Measurements from ENCODE around the gene CHST11.

Gene CHST11

GRCh38 chr12:104434129-104434528 is 22.6 kb upstream of the CHST11 start:
- no peak for DNase-seq

- no peak for DNase-seq
Measured at GRCh38 chr12:104435175-104435574, 21.6 kb upstream of the CHST11 start.

GRCh38 chr12:104435765-104436164 is 21.0 kb upstream of the CHST11 start:
- no peak for DNase-seq

- DNase-seq: no peak
Measured at GRCh38 chr12:104436790-104437189, 20.0 kb upstream of the CHST11 start.

- no peak for DNase-seq
Measured at GRCh38 chr12:104438134-104438533, 18.6 kb upstream of the CHST11 start.

- DNase-seq: no peak
Measured at GRCh38 chr12:104439137-104439536, 17.6 kb upstream of the CHST11 start.

GRCh38 chr12:104443008-104443407 is 13.7 kb upstream of the CHST11 start:
- no peak for DNase-seq

- DNase-seq: no peak
Measured at GRCh38 chr12:104446646-104447421, 9.9 kb upstream of the CHST11 start.

GRCh38 chr12:104448031-104448430 is 8.7 kb upstream of the CHST11 start:
- DNase-seq: no peak

GRCh38 chr12:104448451-104448850 is 8.3 kb upstream of the CHST11 start:
- DNase-seq: no peak

- DNase-seq: no peak
Measured at GRCh38 chr12:104450700-104451099, 6.0 kb upstream of the CHST11 start.

- DNase-seq: no peak
Measured at GRCh38 chr12:104452087-104452486, 4.7 kb upstream of the CHST11 start.

- no peak for DNase-seq
Measured at GRCh38 chr12:104453133-104453532, 3.6 kb upstream of the CHST11 start.

- DNase-seq: no peak
Measured at GRCh38 chr12:104454997-104455396, 1.8 kb upstream of the CHST11 start.

GRCh38 chr12:104455578-104456416 is 951 bp upstream of the CHST11 start:
- DNase-seq: no peak

GRCh38 chr12:104456950-104457745 is 400 bp downstream of the CHST11 start:
- peak; percentile 48 for DNase-seq

GRCh38 chr12:104457746-104458693 is 1.3 kb downstream of the CHST11 start:
- DNase-seq: peak; percentile 48

- DNase-seq: peak; percentile 16
Measured at GRCh38 chr12:104458694-104459367, 2.1 kb downstream of the CHST11 start.

- no peak for DNase-seq
Measured at GRCh38 chr12:104459368-104459909, 2.7 kb downstream of the CHST11 start.

- no peak for DNase-seq
Measured at GRCh38 chr12:104460041-104460719, 3.4 kb downstream of the CHST11 start.
